GM12874 (cell line): ENCODE measurements around the gene RCCD1.

Experiments
- TF ChIP-seq, protein P1 (sequence below): IDR thresholded peaks from 2 replicates; pipeline ENCODE4 v1.5.1; 2011; ENCODE audit warnings: low read depth, mild to moderate bottlenecking, control low read depth, low read length, moderate library complexity; ENCODE audit not compliant: insufficient read depth

RCCD1 gene

DNA sequence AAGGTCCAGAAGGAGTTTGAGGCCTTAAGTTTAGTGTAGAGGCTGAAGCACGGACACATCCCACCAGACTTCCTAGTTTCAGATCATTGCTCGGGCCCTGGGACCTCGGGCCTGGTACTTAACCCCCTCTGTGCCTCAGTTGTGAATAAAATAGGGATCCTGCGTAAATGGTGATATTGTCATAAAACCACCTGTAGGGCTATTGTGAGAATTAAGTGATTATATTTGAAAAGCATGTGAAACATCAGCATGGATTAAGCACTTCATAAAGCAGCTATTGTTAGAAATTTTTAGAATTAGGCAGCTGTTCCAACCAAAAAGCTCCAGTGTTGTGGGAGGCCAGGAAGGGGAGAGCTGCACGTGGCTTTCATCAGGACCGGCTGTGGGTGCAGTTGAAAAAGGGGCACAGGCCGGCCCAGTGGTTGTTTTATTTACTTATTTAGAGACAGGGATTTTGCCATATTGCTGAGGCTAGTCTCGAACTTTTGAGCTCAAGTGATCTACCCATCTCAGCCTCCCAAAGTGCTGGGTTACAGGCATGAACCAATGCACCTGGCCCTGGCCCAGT lies 4.4 kb downstream of the RCCD1 start:
- TF ChIP-seq, protein P1, sequence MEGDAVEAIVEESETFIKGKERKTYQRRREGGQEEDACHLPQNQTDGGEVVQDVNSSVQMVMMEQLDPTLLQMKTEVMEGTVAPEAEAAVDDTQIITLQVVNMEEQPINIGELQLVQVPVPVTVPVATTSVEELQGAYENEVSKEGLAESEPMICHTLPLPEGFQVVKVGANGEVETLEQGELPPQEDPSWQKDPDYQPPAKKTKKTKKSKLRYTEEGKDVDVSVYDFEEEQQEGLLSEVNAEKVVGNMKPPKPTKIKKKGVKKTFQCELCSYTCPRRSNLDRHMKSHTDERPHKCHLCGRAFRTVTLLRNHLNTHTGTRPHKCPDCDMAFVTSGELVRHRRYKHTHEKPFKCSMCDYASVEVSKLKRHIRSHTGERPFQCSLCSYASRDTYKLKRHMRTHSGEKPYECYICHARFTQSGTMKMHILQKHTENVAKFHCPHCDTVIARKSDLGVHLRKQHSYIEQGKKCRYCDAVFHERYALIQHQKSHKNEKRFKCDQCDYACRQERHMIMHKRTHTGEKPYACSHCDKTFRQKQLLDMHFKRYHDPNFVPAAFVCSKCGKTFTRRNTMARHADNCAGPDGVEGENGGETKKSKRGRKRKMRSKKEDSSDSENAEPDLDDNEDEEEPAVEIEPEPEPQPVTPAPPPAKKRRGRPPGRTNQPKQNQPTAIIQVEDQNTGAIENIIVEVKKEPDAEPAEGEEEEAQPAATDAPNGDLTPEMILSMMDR, result no peak

DNA sequence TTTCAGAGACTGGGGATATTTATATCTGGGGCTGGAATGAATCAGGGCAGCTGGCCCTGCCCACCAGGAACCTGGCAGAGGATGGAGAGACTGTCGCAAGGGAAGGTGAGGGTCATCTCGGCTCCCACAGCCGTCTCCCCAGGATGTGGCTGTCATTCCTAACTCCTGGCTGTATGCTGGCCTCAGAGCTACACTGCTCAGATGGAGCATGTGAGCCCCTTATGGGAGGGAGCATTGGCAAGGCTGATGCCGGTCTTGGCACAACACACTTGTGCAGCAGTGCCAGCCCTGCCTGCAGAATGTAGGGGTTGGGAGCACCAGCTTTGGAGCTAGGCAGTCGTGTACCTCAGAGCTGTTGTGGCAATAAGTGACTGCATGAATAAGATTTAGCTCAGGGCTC lies 5.2 kb downstream of the RCCD1 start:
- TF ChIP-seq, protein P1, result no peak

DNA sequence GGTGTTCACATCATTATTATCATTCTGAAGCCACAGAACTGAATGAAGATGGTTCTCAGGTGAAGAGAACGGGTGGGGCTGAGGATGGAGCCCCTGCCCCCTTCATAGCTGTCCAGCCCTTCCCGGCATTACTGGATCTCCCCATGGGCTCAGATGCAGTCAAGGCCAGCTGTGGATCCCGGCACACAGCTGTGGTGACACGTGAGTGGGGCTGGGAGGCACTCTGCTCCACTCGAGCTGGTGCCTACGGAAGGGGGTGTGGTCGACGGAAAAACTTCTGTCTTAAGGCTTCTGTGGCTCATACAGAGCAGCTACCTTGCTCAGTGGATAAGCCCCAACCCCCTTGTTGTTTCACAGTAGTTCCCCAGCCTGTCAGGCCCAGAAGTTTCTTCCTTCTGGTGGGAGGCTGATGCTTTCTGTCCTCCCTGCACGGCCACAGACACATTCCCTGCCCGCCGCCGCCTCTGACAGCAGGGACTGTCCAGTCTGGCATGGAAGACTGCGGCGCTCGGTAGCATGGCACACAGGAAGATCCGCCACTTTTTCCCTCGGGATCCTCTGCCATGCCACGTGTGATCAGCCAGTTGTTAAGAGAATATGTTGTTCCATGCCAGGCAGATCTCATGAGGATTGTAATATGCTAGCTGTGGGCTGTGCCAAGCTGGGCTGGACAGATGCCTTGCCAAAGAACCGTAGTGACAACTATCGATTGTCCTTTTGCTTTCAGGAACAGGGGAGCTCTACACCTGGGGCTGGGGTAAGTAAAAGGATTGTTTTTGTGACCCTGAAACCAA lies 5.8 kb downstream of the RCCD1 start:
- TF ChIP-seq, protein P1, result no peak

DNA sequence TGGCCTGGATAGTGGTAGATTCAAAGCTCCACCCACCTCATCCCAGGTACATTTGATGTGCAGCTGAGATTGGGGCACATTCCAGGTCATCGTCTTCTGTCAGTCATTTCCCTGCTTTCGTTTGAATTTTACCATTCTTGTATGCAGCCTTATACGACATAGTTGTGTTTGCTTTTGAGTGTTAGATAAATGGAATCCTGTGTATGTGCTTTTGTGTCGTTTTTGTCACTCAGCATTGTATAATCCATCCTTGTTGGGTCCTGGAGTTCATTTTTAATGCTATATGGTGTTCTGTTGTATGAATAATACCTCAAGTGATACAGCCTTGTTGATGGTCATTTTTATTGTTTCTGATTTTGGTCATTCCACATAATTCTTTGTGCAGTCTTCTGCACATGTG lies 7.3 kb downstream of the RCCD1 start:
- TF ChIP-seq, protein P1, result no peak

DNA sequence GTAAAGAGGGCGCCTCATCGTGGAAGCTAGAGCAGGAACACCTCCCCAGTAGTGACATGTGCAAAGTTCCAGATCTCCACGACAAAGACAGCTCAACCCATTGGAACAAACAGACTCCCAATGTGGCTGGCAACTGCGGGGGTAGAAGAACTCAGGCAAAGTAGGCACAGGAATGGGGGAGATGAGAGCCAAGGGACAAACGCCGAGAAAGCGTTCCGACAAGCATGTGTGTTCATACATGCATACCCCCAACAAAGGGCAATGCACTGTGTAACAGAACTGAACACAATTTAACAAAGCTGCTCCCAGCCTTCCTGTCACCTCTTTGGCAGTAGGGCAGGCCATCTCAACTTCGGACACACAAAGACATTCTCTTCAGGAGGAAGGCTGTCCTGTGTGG lies 11.6 kb downstream of the RCCD1 start:
- TF ChIP-seq, protein P1, result no peak

DNA sequence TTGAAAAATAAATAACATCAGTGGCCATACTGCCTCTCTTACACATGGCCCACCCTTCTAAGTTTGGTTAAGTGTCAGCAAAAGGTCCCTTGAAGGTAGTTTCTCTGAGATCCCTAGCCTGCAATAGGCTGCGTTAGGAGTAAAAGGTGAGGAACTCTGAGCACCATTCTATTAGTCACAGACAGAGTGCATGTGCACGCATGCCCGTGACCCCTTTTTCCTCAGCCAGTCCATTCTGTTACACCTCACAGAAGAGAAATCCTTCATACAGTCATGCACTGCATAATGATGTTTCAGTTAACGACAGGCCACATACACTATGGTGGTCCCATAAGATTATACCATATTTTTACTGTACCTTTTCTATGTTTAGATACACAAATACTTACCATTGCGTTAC lies 12.5 kb downstream of the RCCD1 start:
- TF ChIP-seq, protein P1, result no peak

DNA sequence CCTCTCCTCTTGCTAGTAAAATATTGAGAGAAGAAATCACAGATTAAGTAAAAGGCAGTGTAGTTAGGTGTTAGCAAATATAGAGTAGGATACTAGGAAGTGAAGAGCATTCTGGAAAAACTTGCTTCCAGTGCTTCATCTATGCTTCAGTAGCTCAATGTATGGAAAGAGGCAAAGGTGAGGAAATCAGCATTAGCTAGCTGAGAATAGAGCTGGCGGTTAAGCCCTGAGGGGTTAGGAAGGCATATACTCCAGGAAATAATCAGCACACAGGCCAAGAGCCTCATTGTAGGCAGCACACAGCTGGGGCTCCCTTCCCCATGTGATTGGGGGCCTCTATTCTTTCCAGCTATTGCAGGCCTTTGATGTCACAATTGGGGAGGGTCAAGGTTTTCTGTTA lies 13.8 kb downstream of the RCCD1 start:
- TF ChIP-seq, protein P1, result no peak
